ENCODE results near the gene DBH.

The DBH gene

GRCh38 chr9:133703591-133704399, 67.6 kb downstream of the DBH start:
- DNase-seq = no peak

GRCh38 chr9:133704711-133705181, 68.6 kb downstream of the DBH start:
- DNase-seq = no peak

GRCh38 chr9:133705576-133705975, 69.4 kb downstream of the DBH start:
- no peak for DNase-seq

GRCh38 chr9:133706307-133707050, 70.3 kb downstream of the DBH start:
- no peak for DNase-seq

GRCh38 chr9:133707065-133707762, 71.1 kb downstream of the DBH start:
- no peak for DNase-seq

GRCh38 chr9:133707763-133708245, 71.6 kb downstream of the DBH start:
- no peak for DNase-seq

GRCh38 chr9:133708246-133709014, 72.3 kb downstream of the DBH start:
- no peak for DNase-seq
